ENCODE results near the gene ZNF25.
"Not testable (repeated sequence)": the region's sequence is repeated elsewhere in the genome, so short reads cannot be mapped to it uniquely, and the experiment has no call there.

The ZNF25 gene

DNA sequence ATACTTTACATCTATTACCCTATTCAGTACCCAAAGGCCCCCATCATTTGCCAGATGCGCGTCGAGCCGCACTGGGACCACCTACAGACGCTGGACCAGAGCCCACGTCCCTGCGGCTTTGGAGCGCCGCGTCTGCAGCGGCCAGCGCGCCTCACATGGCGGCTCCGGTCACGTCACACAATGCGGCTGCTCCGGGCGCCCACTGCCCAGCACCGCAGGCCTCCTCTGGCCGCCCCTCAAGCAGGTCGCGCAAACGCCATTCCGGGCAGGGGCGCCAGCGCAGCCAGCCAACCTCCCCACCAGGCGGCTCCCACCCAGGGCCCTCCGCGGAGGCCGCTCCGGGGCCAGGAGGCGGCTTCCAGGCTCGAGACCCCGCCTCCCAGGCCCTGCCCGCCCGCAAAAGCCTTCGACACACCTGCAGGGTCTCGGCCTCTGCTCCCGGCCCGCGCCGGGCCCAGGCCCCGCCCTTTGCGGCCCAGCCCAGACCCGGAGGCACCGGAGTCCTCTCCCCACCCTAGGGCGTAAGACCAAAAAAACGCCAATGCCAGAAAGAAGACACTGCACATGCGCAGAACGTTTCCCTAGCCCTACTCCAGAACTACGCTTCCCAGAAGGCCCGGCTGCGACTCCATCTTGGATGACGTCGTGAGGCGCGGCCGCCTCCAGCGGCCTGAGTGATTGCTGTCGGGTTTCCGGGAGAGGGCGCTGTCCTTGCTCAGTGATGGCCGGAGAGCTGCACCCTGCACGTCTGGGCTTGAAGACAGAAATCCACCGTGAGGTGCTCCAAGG lies at the start of gene ZNF25:
Gene ZNF25 (minus strand): TSS at position 557 of the 789 bp plus-strand sequence. CDS start 4,925 bp downstream, outside the sequence.
- DNase-seq, result peak; percentile 99

DNA sequence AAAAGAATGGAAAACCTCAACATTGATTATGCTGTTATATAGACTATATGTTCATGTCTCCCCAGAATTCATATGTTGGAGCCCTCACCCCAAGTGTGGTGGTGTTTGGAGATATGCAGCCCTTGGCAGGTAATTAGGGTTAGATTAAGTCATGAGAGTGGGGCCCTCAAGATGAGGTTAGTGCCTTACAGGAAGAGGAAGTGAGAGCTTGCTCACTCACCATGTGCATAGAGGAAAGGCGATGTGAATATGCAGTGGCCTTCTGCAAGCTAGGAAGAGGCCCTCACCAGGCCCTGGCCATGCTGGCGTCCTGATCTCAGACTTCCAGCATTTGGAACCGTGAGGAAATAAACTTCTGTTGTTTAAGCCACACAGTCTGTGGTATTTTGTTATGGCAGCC lies 48.8 kb upstream of the ZNF25 start:
- no peak for DNase-seq

DNA sequence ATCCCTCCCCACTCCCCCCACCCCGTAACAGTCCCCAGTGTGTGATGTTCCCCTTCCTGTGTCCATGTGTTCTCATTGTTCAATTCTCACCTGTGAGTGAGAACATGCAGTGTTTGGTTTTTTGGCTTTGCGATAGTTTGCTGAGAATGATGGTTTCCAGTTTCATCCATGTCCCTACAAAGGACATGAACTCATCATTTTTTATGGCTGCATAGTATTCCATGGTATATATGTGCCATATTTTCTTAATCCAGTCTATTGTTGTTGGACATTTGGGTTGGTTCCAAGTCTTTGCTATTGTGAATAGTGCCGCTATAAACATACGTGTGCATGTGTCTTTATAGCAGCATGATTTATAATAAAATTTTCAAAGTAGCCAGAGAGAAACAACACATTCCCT lies 42.7 kb upstream of the ZNF25 start:
- not testable (repeated sequence) for DNase-seq

DNA sequence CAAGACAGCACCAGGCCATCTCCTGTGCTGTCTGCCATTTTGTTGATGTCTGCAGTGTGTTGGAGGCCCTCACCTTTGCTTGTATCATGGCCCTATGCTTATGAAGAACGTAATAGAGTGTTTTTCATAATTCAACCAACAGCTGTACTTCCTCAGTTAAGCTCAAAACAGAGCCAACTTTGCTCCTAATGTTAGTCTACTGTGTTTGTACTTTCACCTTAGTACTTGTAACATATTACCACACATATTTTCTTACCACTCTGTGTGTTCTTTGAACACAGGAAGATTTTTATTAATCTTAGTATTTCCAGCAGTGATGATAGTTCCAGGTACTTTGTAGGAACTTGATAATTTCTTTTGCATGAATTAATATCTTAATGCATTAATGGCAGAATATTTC lies 39.9 kb upstream of the ZNF25 start:
- no peak for DNase-seq

DNA sequence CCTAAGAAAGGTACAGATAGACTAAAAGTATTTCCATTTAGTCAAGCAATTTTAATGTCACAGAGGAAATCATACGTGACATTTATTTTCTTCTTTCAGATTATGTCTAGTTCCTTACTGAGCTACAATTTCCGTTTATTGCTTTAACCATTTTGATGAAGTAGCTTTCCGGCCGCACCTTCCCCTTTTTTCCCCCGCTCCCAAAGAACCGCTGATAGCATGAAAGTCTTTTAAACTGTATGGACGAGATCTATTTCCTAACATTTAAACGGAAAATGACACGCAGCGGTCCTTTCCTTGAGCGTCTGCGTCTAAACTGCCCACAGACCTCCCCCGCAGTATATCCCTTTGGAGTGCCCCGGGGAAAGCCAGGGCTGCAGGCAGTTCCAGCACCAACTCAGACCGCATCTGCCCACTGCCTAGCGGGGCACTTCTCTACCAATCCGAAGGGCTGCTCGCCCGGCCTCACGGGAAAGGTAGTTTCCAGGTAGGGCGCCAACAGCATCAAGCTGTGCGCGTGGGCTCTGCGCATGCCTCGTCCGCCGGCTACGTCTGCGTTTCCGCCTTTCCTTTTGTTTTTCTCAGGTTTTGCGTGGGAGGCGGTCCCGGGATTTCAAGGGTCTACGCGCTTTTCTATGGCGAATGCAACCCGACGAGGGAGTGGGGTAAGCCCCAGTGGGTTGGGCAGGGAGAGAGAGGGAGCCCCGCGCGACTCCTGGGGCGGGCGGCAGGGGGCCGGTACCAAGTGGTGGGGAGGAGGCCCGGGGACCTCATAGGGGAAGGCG lies 33.9 kb upstream of the ZNF25 start, which contains the start of gene ZNF33A:
Gene ZNF33A (plus strand): TSS at position 557 of the 785 bp plus-strand sequence. CDS start 1,667 bp downstream, outside the sequence.
- peak; percentile 94 for DNase-seq

DNA sequence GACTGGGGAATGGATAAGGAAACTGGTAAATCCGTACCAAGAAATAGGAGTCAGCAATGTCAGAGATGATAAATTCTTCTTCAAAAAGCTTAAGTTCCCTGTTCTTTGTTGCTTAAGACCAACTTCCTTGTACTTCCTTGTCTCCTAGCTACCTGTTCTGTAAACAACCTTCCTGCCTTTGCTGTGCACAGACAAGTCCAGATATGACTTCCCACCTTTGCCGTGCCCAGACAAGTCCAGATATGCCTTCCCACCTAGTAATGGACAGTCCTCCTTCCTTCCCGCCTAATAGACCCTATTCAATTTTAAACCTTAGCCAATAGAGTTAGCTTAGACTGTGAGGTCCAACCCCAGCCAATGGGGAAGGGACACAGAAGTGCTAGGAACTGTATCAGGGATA lies 31.5 kb upstream of the ZNF25 start:
- DNase-seq, result no peak

DNA sequence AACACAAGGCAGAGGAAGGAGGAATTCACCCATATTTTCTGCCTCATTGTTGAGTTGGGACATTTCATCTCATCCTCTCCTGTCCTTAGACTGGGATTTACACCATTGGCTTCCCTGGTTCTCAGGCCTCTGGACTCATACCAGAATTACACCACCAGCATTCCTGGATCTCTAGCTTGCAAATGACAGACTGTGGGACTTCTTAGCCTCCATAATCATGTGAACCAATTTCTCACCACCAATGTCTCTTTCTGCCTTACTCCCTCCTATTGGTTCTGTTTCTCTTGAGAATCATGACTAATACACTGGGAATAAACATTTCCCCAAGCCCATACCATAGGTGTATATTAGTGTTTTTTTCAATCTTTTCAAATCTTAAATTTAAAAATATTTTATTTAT lies 31.1 kb upstream of the ZNF25 start:
- DNase-seq, result no peak

DNA sequence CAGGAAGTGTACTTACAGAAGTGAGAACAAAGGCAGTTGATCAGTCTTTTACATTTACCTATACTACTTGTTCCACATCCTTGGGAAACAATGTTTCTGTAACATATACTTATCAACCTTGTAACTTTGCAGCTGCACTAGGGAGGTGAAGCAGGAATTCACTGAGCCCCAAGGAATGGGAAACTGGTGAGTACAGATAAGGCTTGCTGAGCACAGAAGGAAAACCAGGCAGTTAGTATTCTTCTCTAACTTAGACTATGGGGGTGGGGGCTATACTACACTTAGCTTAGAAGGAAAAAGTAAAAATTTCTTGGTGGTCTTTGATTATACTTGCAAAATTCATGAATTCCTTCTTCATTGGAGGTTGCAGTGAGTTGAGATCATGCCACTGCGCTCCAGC lies 27.1 kb upstream of the ZNF25 start:
- no peak for DNase-seq

DNA sequence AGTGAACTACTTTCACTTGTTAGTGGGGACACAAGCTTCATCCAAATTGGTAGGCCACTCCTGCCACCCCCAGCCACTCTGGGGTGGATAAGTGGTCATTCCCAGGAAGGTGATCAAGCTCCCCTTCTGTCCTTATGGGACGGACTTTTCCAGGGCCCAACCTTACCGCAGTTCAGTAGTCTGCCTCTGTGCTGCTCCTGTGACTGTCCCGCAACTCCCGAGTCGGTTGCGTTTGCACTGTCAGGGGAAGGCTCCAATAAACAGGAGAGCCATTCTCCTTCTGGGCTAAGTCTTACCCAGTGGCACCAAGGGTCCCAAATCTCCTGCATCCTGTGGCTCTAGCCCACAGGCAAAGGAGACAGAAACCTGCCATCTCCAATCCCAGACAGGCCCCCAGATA lies 26.6 kb upstream of the ZNF25 start:
- DNase-seq, result no peak

DNA sequence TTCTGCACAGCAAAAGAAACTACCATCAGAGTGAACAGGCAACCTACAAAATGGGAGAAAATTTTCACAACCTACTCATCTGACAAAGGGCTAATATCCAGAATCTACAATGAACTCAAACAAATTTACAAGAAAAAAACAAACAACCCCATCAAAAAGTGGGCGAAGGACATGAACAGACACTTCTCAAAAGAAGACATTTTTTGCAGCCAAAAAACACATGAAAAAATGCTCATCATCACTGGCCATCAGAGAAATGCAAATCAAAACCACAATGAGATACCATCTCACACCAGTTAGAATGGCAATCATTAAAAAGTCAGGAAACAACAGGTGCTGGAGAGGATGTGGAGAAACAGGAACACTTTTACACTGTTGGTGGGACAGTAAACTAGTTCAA lies 24.0 kb upstream of the ZNF25 start:
- not testable (repeated sequence) for DNase-seq

DNA sequence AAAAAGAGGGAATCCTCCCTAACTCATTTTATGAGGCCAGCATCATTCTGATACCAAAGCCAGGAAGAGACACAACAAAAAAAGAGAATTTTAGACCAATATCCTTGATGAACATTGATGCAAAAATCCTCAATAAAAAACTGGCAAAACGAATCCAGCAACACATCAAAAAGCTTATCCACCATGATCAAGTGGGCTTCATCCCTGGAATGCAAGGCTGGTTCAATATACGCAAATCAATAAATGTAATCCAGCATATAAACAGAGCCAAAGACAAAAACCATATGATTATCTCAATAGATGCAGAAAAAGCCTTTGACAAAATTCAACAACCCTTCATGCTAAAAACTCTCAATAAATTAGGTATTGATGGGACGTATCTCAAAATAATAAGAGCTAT lies 22.5 kb upstream of the ZNF25 start:
- DNase-seq, result not testable (repeated sequence)

DNA sequence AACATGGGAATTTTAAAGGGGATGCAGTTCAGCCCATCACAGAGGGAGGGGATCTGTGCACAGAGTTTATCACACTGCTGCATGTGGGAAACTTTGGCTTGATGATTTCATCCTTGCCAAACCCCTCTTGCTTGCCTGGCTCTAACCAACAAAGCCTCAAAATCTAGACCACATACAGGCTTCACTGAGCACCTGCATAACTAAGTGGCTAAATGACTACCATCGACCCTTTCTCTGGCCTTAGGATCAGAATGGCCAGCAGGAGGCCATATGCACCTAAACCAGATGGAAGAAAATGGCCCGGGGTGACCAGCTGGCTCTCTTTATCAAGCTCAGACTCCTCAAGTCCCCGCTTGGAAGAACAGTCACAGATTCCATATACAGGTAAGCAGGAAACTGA lies 15.6 kb upstream of the ZNF25 start:
- DNase-seq, result no peak

DNA sequence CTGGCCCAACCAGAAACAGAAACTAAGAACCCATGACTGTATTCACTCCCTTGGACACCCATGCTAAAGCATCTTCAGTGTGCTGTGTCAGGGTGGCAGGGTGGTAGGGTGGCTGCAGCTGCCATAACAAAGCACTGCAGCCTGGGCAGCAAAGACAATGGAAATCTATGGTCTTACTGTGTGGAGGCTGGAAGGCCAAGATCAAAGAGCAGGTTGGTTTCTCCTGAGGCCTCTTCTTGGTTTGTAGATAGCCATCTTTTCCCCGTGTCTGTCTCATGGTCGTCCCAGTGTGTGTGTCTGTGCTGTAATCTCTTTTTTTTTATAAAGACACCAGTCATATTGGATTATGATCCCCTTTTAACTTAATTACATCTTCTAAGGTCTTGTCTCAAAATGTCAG lies 15.2 kb upstream of the ZNF25 start:
- no peak for DNase-seq

DNA sequence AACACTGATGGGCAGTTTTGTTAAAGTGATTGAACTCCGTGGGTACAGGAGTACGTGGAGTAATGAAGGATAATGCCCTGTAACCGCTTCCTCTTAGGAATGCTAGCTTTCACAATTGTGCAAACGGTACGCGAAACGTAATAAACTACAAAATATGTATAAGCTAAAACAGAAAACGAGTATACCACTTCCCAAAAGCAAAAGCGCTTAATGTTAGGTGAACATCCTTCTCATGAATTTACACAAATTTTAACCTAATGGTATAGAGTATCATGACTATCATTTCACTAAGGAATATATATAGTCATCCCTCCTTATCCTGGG lies 395 bp upstream of the ZNF25 start:
- no peak for DNase-seq

DNA sequence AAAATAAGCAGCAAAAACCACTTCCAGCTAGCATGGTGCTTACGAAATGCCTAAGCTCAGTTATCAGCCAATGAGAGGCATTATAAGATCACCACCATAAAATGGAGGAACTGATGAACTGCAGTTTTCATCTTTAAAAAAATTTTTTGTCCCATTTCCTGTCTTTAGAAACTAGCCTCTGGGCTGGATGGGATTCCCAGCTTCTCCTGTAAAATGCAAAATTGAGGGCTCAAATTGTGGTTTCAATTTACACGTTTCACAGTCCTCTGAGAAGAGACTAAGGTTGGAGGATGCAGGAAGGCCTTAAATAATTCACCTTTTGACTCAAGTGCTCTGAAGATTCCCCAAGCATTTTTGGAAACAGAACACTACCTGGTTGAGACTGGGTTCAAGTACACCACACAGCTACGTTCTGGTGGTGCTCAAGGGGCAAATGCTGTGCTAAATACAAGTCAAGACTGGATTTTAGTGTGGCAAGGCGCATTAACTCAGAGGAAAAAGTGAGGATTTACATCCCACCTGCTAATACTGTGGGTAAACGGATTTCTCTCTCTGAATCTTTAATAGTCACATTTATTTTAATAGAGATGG lies 951 bp downstream of the ZNF25 start:
- peak; percentile 53 for DNase-seq

DNA sequence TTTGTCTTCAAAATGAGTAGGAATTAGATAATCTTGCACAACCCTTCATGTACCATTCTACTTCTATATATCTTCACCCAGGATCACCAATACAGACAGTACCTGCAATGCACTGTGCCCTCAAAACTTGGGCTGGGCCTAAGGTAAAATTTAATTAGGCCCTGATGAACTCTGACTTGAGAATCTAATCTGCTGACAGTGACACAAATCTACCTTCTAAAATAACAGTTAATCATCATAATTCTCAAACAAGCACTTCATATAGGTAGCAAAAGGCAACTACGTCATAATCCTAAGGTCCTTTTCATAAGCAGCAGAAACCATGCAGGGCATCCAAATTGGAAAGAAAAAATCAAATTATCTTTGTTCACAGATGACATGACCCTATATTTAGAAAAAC lies 4.1 kb downstream of the ZNF25 start:
- no peak for DNase-seq

DNA sequence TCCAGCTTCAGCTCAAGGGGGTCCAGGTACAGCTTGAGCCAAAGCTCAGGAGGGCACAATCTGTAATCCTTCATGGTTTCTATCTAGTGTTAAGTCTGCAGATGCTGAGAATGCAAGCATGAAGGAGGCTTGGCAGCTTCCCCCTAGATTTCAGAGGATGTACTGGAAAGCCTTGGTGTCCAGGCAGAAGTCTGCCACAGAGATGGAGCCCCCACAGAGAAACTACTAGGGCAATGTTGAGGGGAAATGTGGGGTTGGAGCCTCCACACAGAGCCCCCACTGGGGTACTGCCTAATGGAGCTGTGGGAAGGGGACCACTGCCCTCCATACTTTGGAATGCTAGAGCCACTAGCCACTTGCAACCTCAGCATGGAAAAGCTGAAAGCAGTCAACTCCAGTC lies 11.4 kb downstream of the ZNF25 start:
- DNase-seq, result no peak

DNA sequence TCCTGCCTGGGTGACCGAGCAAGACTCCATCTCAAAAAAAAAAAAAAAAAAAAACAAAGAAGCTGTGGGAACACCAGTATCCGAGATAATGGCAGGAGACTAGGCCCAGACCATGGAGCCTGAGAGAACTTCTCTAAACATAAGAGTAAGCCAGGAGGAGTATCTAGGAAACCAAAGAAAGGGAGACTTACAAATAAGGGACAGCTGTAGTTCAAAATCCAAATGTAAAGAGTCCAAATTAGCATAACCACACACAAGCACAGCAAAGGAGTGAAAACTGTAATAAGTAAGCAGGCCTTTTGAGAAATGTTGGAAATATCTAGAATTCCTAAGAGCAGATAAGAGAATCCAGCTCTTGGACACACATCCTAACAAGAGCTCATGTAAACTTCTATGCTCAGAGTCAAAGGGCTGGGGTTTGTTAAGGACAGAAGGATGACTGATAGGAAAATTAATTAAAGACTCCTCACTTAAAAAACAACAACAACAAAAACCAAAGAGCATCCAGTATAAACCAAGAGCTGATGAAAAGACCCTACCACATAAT lies 15.8 kb downstream of the ZNF25 start:
- no peak for DNase-seq

DNA sequence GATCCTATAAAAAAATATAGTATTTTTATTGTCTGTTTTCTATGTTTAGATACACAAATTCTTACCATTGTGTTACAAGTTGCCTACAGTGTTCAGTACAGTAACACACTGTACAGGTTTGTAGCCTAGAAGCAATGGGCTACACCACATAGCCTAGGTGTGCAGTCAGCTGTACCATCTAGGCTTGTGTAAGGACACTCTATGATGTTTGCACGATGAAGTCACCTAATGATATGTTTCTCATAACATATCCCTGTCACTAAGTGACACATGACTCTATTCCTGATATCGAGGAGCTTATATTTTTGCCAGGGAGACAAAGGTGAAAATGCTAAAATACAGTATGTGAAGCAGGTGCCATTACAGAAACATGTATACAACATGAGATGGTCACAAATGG lies 18.6 kb downstream of the ZNF25 start:
- no peak for DNase-seq

DNA sequence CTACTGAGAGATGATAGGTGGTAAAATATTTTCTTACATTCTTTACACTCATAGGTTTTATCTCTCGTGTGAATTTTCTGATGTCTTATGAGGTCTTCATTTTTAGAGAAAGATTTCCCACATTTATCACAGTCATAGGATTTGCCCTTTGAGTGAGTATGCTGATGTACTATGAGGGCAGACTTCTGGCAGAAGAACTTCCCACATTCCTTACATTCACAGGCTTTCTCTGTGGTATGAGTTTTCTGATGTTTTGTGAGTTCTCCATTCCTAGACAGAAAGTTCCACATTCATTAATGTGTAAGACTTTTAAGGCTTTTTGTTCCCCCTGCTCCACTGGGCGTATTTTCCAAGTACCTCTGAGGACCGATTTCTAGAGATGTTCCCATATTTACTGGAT lies 23.5 kb downstream of the ZNF25 start:
- no peak for DNase-seq

DNA sequence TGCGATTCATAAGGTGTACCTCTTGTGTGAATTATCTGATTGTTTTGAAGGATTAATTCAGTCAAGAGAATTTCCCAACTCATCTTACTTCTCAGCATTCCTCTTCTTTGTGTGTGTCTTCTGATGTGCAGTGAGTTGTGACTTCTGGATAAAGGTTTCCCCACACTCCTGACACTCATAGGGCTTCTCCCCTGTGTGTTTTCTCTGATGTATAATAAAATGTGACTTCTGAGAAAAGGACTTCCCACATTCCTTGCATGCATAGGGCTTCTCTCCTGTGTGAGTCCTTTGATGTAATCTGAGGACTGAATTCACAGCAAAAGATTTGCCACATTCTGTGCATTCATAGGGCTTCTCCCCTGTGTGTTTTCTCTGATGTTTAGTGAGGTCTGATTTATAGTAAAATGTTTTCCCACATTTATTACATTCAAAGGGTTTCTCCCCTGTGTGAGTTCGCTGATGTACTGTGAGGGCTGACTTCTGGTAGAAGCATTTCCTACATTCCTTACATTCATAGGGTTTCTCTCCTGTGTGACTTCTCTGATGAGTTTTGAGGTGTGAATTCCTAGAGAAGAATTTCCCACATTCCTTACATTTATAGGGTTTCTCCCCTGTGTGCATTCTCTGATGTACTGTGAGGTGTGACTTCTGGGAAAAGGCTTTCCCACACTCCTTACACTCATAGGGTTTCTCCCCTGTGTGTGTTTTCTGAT lies 24.2 kb downstream of the ZNF25 start:
- DNase-seq, result no peak

DNA sequence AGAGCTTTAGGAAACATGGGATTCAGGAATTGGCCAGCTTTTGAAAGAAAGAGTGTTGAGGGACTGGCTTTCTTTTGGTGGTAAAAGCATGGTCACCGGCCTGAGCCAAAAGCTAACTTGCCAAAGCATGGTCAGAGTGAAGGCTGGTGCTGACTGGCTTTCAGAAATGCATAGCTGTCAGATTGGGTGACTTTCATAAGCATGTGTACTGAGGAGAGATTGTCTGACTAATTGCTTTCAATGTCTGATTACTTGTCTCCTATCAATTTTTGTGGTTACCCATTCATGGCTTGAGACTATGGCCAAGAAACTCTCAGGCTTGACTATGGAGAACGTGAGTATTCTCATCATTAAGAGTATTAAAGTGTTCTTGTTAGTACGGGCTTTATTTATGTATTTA lies 28.2 kb downstream of the ZNF25 start:
- DNase-seq, result no peak

DNA sequence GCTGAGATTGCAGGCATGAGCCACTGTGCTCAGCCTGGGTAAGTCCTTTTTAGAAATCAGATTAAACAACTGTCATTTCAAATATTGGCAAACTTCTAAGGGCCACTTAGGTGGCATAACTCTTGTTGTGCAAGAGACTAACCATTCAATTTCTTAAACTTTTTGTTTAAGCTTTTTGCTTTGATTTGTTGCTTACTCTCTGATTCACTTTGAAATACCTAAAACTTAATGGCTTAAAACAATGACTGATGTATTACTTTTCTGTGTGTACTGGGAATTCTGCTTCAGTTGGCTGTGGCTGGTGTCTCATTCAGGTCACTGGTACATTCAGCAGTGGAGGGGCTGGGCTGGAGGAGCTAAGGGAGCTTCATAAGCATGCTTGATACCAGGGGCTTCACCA lies 28.9 kb downstream of the ZNF25 start:
- DNase-seq, result no peak

Data from NCI-H1694 treated with DMSO at 0.1 percent for 48 hours (cell line).